ENCODE data around the gene ADAM22. TPM values are rescaled to one million over a fixed set of nuclear protein-coding genes. Genes with fewer than 3 reads are reported as not detected.

The ADAM22 gene
- total RNA-seq, 1 experiment from 2014 or later, result 10.0 TPM

GRCh38 chr7:88219781-88220747 is 286.0 kb downstream of the ADAM22 start, which contains the start of gene SRI:
SRI (minus strand) TSS chr7:88220038; CDS start chr7:88220026, 12 bp downstream.
- peaks cover 11 to 34% of the 10 kb centered on the region in 2 experiments for H3K4me1 ChIP-seq (ENCODE audit: control insufficient read depth in 1 of 2, insufficient read depth in 2 of 2, low read length in 2 of 2)
- peak within 1 kb of the TSS; percentile 71 for H3K27ac ChIP-seq (ENCODE audit: low read depth, low read length)
- peaks cover 2 to 4% of the 10 kb centered on the region in 2 experiments; a peak in 1 of 4 replicates for H3K36me3 ChIP-seq (ENCODE audit: control insufficient read depth in 1 of 2, insufficient read depth in 2 of 2, low read length in 2 of 2)
- peak within 1 kb of the TSS; percentile 85 for H3K9ac ChIP-seq (ENCODE audit: low read length)
- ChIA-PET RAD21 (ENCODE audit: low non-redundant PET in 1 of 2, low total read pairs in 2 of 2, uncharacterized antibody in 2 of 2, unreplicated experiment in 2 of 2) (no interaction called here), POLR2A (interaction anchor here (0.7 to 1.1 kb wide), 3 partner anchors 10 to 64 kb away, joined by 3 read pairs; no protein-coding TSS in a partner anchor), CTCF (interaction anchor here (0.7 to 1.3 kb wide), 3 partner anchors 9 to 109 kb away, joined by 3 to 5 read pairs (median 4); no protein-coding TSS in a partner anchor)
- H3K9me3 ChIP-seq (ENCODE audit: control insufficient read depth in 1 of 2, insufficient read depth in 1 of 2, low read depth in 1 of 2, low read length in 2 of 2), result no peaks in the 10 kb centered on the region
- H3K9me2 ChIP-seq (ENCODE audit: insufficient read depth), result no peaks in the 10 kb centered on the region
- H2AFZ ChIP-seq (ENCODE audit: low read depth, low read length, poor library complexity, severe bottlenecking), result peak within 1 kb of the TSS; percentile 74
- DNase-seq (ENCODE audit: low read depth, low spot score), result peak; percentile 61
- ATAC-seq, result peak; percentile 96
- BruUV-seq (replicated peaks), result TSS peak; percentile 67
- intact Hi-C loops (cut with micrococcal nuclease), result no loop called here
- H3K79me2 ChIP-seq (ENCODE audit: insufficient read depth, low read length), result peaks cover 27% of the 10 kb centered on the region
- H3K4me3 ChIP-seq (replicated peaks in 1 of 2; ENCODE audit: low read depth in 1 of 2, low read length in 2 of 2), result peak within 1 kb of the TSS; percentile 61 to 82
- peak within 1 kb of the TSS; percentile 81 for H3K4me2 ChIP-seq (ENCODE audit: low read length)
- H3K27me3 ChIP-seq (ENCODE audit: insufficient read depth, low read length), result no peaks in the 10 kb centered on the region
- no peaks in the 10 kb centered on the region for H4K20me1 ChIP-seq (ENCODE audit: insufficient read depth)
- peak; percentile 80 for TF ChIP-seq SP1 (IDR thresholded peaks at IDR 0.05; ENCODE audit: low read depth)
- no peak for TF ChIP-seq ZBTB33 (IDR thresholded peaks at IDR 0.05; ENCODE audit: extremely low read depth, insufficient replicate concordance, low read length)
- TF ChIP-seq ELF1 (IDR thresholded peaks at IDR 0.05; ENCODE audit: borderline replicate concordance, low read depth), result no peak
- no peak for TF ChIP-seq REST (IDR thresholded peaks at IDR 0.05; ENCODE audit: low read depth)
- peak; percentile 95 for TF ChIP-seq ZFX (IDR thresholded peaks at IDR 0.05)
- TF ChIP-seq JUND (IDR thresholded peaks at IDR 0.05), result peak; percentile 66
- no peak for TF ChIP-seq FOSL1 (IDR thresholded peaks at IDR 0.05; ENCODE audit: low read depth)
- no peak for TF ChIP-seq EZH2 (IDR thresholded peaks at IDR 0.05)
- TF ChIP-seq SIN3A (IDR thresholded peaks at IDR 0.05; ENCODE audit: low read depth), result peak; percentile 55; the same call in 1 of the 2 replicates
- TF ChIP-seq POLR2AphosphoS5 (IDR thresholded peaks at IDR 0.05; ENCODE audit: low read depth, low read length), result peak; percentile 94
- peak in 2 of 3 experiments; percentile 47 to 69; a peak in 4 of 6 replicates for TF ChIP-seq CTCF (IDR thresholded peaks at IDR 0.05 in 2 of 3, conservative IDR thresholded peaks at IDR 0.05 in 1 of 3; ENCODE audit: borderline replicate concordance in 1 of 3, insufficient read depth in 1 of 3, low read depth in 2 of 3, low read length in 2 of 3)
- peak; percentile 79 for TF ChIP-seq YY1 (IDR thresholded peaks at IDR 0.05; ENCODE audit: extremely low read depth, insufficient replicate concordance, low read depth, low read length)
- peak; percentile 49; the same call in 1 of the 2 replicates for TF ChIP-seq EGR1 (IDR thresholded peaks at IDR 0.05; ENCODE audit: low read depth)
- no peak for TF ChIP-seq CEBPB (IDR thresholded peaks at IDR 0.05; ENCODE audit: low read depth)
- TF ChIP-seq RAD21 (IDR thresholded peaks at IDR 0.05; ENCODE audit: low read depth), result no peak
- TF ChIP-seq POLR2A (IDR thresholded peaks at IDR 0.05; ENCODE audit: borderline replicate concordance, extremely low read depth, insufficient read depth, insufficient read length), result peak; percentile 62
- TF ChIP-seq CBX3 (IDR thresholded peaks at IDR 0.05; ENCODE audit: low read depth), result peak; percentile 22; the same call in 1 of the 2 replicates
- no peak for TF ChIP-seq ATF3 (IDR thresholded peaks at IDR 0.05)
